CD8-positive, alpha-beta memory T cell (primary cell): ENCODE data around the gene RCN1. TPM values are rescaled to one million over a fixed set of nuclear protein-coding genes. Genes with fewer than 3 reads are reported as not detected.

Experiments
- CTCF ChIA-PET: fragments of 350-600 bp; sonication (Branson Sonifier 250); formaldehyde crosslinking; loops from one replicate; lab custom pipeline; 2021; ENCODE audit warnings: antibody characterized with exemption; lab: Charles Lee
- POLR2A ChIA-PET: fragments of 350-600 bp; sonication (Branson Sonifier 250); formaldehyde crosslinking; loops from one replicate; lab custom pipeline; 2021; ENCODE audit warnings: antibody characterized with exemption; lab: Charles Lee
- DNase-seq, 5 donors: peaks; one replicate each; pipeline versions ENCODE4 v3.0.0 to v3.0.0-alpha.2; 2020 to 2022; ENCODE audit warnings: mixed read lengths in 1 of 5
- H3K27ac ChIP-seq: one replicate; pipeline ENCODE4 v1.7.0; 2013; ENCODE audit warnings: low read depth, mild to moderate bottlenecking, low read length, moderate library complexity
- H3K27me3 ChIP-seq: 2 replicates; pipeline ENCODE4 v1.7.0; 2013; ENCODE audit warnings: low read length, mild to moderate bottlenecking; ENCODE audit not compliant: insufficient read depth, poor library complexity, severe bottlenecking
- H3K36me3 ChIP-seq: 2 replicates; pipeline ENCODE4 v1.7.0; 2013; ENCODE audit warnings: mild to moderate bottlenecking, low read length, moderate library complexity; ENCODE audit not compliant: insufficient read depth
- H3K4me1 ChIP-seq: 2 replicates; pipeline ENCODE4 v1.7.0; 2013; ENCODE audit warnings: mild to moderate bottlenecking, low read length, moderate library complexity; ENCODE audit not compliant: insufficient read depth
- H3K4me3 ChIP-seq: 2 replicates; pipeline ENCODE4 v1.7.0; 2013; ENCODE audit warnings: mild to moderate bottlenecking, low read length
- H3K9me3 ChIP-seq: 2 replicates; pipeline ENCODE4 v1.7.0; 2013; ENCODE audit warnings: mild to moderate bottlenecking, low read length
- H3K27ac Mint-ChIP-seq, 8 donors: one replicate each; pipeline ENCODE4 v1.8.0; 2020 to 2021; ENCODE audit warnings: mixed read lengths in 8 of 8, mild to moderate bottlenecking in 6 of 8, inconsistent platforms in 3 of 8, moderate library complexity in 3 of 8
- H3K27me3 Mint-ChIP-seq, 2 donors: one replicate each; pipeline ENCODE4 v1.8.0; 2020 to 2021; ENCODE audit warnings: mixed read lengths in 2 of 2, mild to moderate bottlenecking in 1 of 2, moderate library complexity in 1 of 2
- H3K36me3 Mint-ChIP-seq, 3 donors: one replicate each; pipeline ENCODE4 v1.8.0; 2020 to 2021; ENCODE audit warnings: mixed read lengths in 3 of 3, inconsistent platforms in 1 of 3, mild to moderate bottlenecking in 1 of 3
- H3K4me1 Mint-ChIP-seq, 3 donors: one replicate each; pipeline ENCODE4 v1.8.0; 2020 to 2021; ENCODE audit warnings: mixed read lengths in 3 of 3, inconsistent platforms in 1 of 3, mild to moderate bottlenecking in 1 of 3
- H3K4me3 Mint-ChIP-seq, 7 donors: one replicate each; pipeline ENCODE4 v1.8.0; 2020 to 2021; ENCODE audit warnings: mixed read lengths in 7 of 7, mild to moderate bottlenecking in 6 of 7, moderate library complexity in 4 of 7, inconsistent platforms in 2 of 7
- H3K9me3 Mint-ChIP-seq, 5 donors: one replicate each; pipeline ENCODE4 v1.8.0; 2020 to 2022; ENCODE audit warnings: mixed read lengths in 5 of 5, mild to moderate bottlenecking in 3 of 5, moderate library complexity in 2 of 5, inconsistent platforms in 1 of 5
- polyA plus RNA-seq: library from polyadenylated mRNA; unstranded; fragments of 300-500 nt; fragmentation: Illumina TruSeq; gene quantifications from one replicate; pipeline ENCODE4 v1.2.3, GENCODE V29; 2021
- total RNA-seq, 2 experiments: library from RNA; stranded (reverse); gene quantifications; one replicate each; pipeline ENCODE4 v1.2.3, GENCODE V29; 2021

The RCN1 gene
- total and polyA plus RNA-seq, 3 experiments from 2014 or later, result 23.6 to 35.1 (median 30.9) TPM

GRCh38 chr11:32081129-32081641 is 9.7 kb upstream of the RCN1 start:
- H3K27ac Mint-ChIP-seq, result no peak overlapping the region
- H3K4me1 Mint-ChIP-seq, result no peaks in the 10 kb centered on the region
- no peaks in the 10 kb centered on the region for H3K36me3 ChIP-seq
- DNase-seq, result no peak
- H3K27ac ChIP-seq, result no peak overlapping the region
- no peak overlapping the region for H3K4me3 ChIP-seq
- no peaks in the 10 kb centered on the region for H3K9me3 ChIP-seq
- POLR2A ChIA-PET, result no interaction called here
- no peaks in the 10 kb centered on the region for H3K4me1 ChIP-seq
- H3K4me3 Mint-ChIP-seq, result no peak overlapping the region
- H3K27me3 Mint-ChIP-seq, result peaks cover 9 to 10% of the 10 kb centered on the region in 2 donors
- peaks cover 0 to 2% (median 0%) of the 10 kb centered on the region in 5 donors for H3K9me3 Mint-ChIP-seq
- H3K27me3 ChIP-seq, result no peaks in the 10 kb centered on the region
- CTCF ChIA-PET, result interaction anchor here (1.5 kb wide), 1 partner anchor 9 kb away, joined by 4 read pairs; no protein-coding TSS in a partner anchor
- H3K36me3 Mint-ChIP-seq, result no peaks in the 10 kb centered on the region

DNA sequence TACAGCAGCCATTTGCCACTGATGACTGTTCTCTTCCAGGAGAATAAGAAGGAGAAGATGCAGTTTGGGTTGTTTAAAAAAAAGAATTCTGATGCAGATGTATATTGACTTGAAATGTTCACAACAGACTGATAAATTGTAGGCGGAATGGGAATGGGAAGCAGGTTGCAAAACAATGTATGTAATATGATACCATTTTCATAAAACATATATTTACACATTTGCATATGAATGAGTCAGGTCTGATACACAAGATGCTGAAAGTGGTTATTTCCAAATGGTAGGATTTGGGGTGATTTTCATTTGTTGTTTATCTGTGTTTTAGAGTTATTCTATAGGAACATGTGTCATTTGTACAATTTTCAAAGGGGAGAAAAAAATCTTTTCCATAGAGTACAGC is 9.0 kb upstream of the RCN1 start:
- Histone ChIP-seq H3K36me3 (no peaks in the 10 kb centered on the region), H3K27ac (no peak overlapping the region), H3K4me3 (no peak overlapping the region), H3K4me1 (no peaks in the 10 kb centered on the region), H3K9me3 (no peaks in the 10 kb centered on the region), H3K27me3 (no peaks in the 10 kb centered on the region)
- peaks cover 11 to 12% of the 10 kb centered on the region in 2 donors for H3K27me3 Mint-ChIP-seq
- H3K27ac Mint-ChIP-seq, result no peak overlapping the region
- no peak overlapping the region for H3K4me3 Mint-ChIP-seq
- H3K36me3 Mint-ChIP-seq, result no peaks in the 10 kb centered on the region
- ChIA-PET POLR2A (no interaction called here), CTCF (interaction anchor here (1.5 kb wide), 1 partner anchor 10 kb away, joined by 4 read pairs; no protein-coding TSS in a partner anchor)
- DNase-seq, result no peak
- no peaks in the 10 kb centered on the region for H3K9me3 Mint-ChIP-seq
- no peaks in the 10 kb centered on the region for H3K4me1 Mint-ChIP-seq

DNA sequence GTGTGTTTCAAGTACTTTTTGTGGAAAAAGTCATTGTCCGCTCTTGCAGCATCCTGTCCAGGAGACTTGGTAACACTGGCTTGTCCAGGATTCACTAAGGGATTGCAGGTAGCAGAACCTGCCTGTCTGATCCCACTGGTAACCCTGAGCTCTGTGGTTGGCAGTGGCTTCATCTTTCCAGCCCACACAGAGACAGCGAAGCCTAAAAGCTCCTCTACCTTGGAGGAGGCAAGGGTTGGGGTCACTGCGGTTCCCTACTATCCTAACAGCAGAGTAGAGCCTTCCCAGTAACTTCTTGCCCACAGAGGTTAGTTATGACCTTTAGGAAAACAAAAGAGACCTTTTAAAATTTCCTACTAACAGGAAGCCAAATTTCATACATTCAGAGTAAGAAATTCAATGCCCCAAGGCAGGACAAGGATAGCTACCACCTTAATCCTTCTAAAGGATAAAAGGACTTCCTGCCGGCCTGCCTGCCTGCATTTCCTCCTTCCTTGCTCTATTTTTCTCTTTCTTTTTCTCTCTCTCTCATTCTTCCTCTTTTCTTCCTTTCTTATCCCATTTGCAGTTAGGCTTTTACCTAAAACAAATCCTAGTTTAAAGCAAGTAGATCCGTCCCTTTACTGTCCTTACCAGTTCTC is 8.4 kb upstream of the RCN1 start:
- Mint-ChIP-seq H3K27ac (no peak overlapping the region), H3K9me3 (no peaks in the 10 kb centered on the region), H3K4me3 (no peak overlapping the region), H3K36me3 (no peaks in the 10 kb centered on the region), H3K4me1 (no peaks in the 10 kb centered on the region), H3K27me3 (peaks cover 9 to 16% of the 10 kb centered on the region in 2 donors)
- ChIA-PET POLR2A (no interaction called here), CTCF (interaction anchor here (1.5 kb wide), 1 partner anchor 11 kb away, joined by 4 read pairs; no protein-coding TSS in a partner anchor)
- H3K4me1 ChIP-seq, result no peaks in the 10 kb centered on the region
- H3K36me3 ChIP-seq, result no peaks in the 10 kb centered on the region
- no peak overlapping the region for H3K4me3 ChIP-seq
- no peaks in the 10 kb centered on the region for H3K9me3 ChIP-seq
- H3K27me3 ChIP-seq, result no peaks in the 10 kb centered on the region
- no peak overlapping the region for H3K27ac ChIP-seq
- DNase-seq, result no peak

GRCh38 chr11:32087597-32087996 is 3.3 kb upstream of the RCN1 start:
- H3K4me3 Mint-ChIP-seq, result peak overlapping the region in 1 of 7 donors; percentile 41
- H3K4me1 Mint-ChIP-seq, result peaks cover 11 to 12% (median 12%) of the 10 kb centered on the region in 3 donors
- H3K27me3 ChIP-seq, result no peaks in the 10 kb centered on the region
- peaks cover 9% of the 10 kb centered on the region for H3K4me1 ChIP-seq
- H3K27ac Mint-ChIP-seq, result no peak overlapping the region
- no peak for DNase-seq
- no peaks in the 10 kb centered on the region for H3K9me3 Mint-ChIP-seq
- no peaks in the 10 kb centered on the region for H3K9me3 ChIP-seq
- no peak overlapping the region for H3K4me3 ChIP-seq
- H3K27ac ChIP-seq, result no peak overlapping the region
- H3K27me3 Mint-ChIP-seq, result peaks cover 6 to 14% of the 10 kb centered on the region in 2 donors
- H3K36me3 ChIP-seq, result no peaks in the 10 kb centered on the region
- H3K36me3 Mint-ChIP-seq, result no peaks in the 10 kb centered on the region
- ChIA-PET POLR2A (no interaction called here), CTCF (no interaction called here)

GRCh38 chr11:32088117-32088941 is 2.5 kb upstream of the RCN1 start:
- Histone ChIP-seq H3K27ac (no peak overlapping the region), H3K4me1 (peaks cover 13% of the 10 kb centered on the region), H3K27me3 (no peaks in the 10 kb centered on the region), H3K9me3 (no peaks in the 10 kb centered on the region), H3K4me3 (no peak overlapping the region), H3K36me3 (no peaks in the 10 kb centered on the region)
- H3K27me3 Mint-ChIP-seq, result peaks cover 6 to 14% of the 10 kb centered on the region in 2 donors
- no peak overlapping the region for H3K27ac Mint-ChIP-seq
- peak overlapping the region in 2 of 7 donors; percentile 15 to 41 for H3K4me3 Mint-ChIP-seq
- peaks cover 18 to 20% (median 20%) of the 10 kb centered on the region in 3 donors for H3K4me1 Mint-ChIP-seq
- DNase-seq, result no peak
- H3K36me3 Mint-ChIP-seq, result no peaks in the 10 kb centered on the region
- CTCF ChIA-PET, result no interaction called here
- H3K9me3 Mint-ChIP-seq, result no peaks in the 10 kb centered on the region
- POLR2A ChIA-PET, result no interaction called here

DNA sequence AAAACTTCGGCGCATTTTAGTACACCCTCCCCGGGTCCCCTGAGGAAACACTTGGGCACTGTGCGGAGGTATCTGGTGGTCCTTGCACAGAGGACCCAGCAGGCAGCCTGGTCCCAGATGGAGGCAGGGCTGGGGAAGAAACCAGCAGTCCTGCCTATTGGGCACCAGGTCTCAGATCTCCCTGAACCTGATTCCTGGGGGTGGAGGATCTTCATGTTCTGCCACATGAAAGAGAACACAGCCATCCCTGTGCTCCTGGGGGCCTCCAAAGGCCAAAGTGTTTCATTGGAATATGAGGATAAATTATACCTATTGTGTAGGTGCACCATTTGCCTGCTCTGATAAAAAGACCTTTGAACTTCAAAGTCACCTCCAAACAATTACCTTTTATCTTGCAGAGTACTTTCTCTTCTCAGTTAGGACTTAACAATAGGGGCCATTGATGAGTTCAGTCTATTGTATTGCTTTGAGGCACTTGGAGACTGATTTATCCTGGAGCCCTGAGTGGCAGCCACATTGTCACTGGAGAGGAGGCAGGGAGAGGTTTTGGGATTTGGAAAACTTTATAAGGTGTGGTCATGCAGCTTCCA is 1.8 kb downstream of the RCN1 start:
- ChIA-PET POLR2A (no interaction called here), CTCF (interaction anchor here (1.6 kb wide), 1 partner anchor 40 kb away, joined by 3 read pairs; no protein-coding TSS in a partner anchor)
- Mint-ChIP-seq H3K4me3 (peak overlapping the region; percentile 64 to 91 (median 87)), H3K36me3 (peaks cover 8 to 9% (median 8%) of the 10 kb centered on the region in 3 donors), H3K4me1 (peaks cover 40 to 45% (median 40%) of the 10 kb centered on the region in 3 donors), H3K27ac (peak overlapping the region in 6 of 8 donors; percentile 40 to 84 (median 44)), H3K9me3 (no peaks in the 10 kb centered on the region), H3K27me3 (no peaks in the 10 kb centered on the region)
- Histone ChIP-seq H3K4me3 (no peak overlapping the region), H3K36me3 (no peaks in the 10 kb centered on the region), H3K4me1 (peaks cover 16% of the 10 kb centered on the region), H3K9me3 (no peaks in the 10 kb centered on the region), H3K27ac (no peak overlapping the region), H3K27me3 (no peaks in the 10 kb centered on the region)
- no peak for DNase-seq

DNA sequence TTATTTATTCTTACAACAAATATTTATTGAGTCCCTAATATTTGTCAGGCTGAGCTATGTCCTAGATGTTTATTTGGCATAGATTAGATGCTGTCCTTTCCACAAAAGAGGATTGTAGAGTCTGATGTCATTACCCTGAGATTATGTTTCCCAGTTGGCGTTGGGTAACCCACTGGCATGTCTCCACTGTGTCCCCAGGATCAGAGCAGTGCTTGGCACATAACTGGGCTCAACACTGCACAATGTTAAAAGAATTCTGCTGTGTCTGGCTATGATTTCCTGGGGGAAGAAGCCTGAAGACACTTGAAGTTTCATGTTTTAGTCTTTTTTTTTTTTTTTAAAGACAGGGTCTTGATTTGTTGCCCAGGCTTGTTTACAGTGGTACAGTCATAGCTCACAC is 4.0 kb downstream of the RCN1 start:
- H3K27me3 ChIP-seq, result no peaks in the 10 kb centered on the region
- H3K4me1 Mint-ChIP-seq, result peaks cover 48 to 54% (median 50%) of the 10 kb centered on the region in 3 donors
- no peaks in the 10 kb centered on the region for H3K9me3 Mint-ChIP-seq
- no peak overlapping the region for H3K4me3 ChIP-seq
- H3K4me3 Mint-ChIP-seq, result no peak overlapping the region
- H3K9me3 ChIP-seq, result no peaks in the 10 kb centered on the region
- POLR2A ChIA-PET, result no interaction called here
- DNase-seq, result no peak
- peaks cover 0 to 1% of the 10 kb centered on the region in 2 donors for H3K27me3 Mint-ChIP-seq
- H3K36me3 ChIP-seq, result no peaks in the 10 kb centered on the region
- H3K27ac ChIP-seq, result no peak overlapping the region
- H3K36me3 Mint-ChIP-seq, result peaks cover 21 to 29% (median 23%) of the 10 kb centered on the region in 3 donors
- CTCF ChIA-PET, result interaction anchor here (1.9 kb wide), 1 partner anchor 43 kb away, joined by 4 read pairs; no protein-coding TSS in a partner anchor
- H3K4me1 ChIP-seq, result peaks cover 20% of the 10 kb centered on the region
- H3K27ac Mint-ChIP-seq, result peak overlapping the region in 1 of 8 donors; percentile 61
